ENCODE results near the gene ZKSCAN8. TPM values are rescaled to one million over a fixed set of nuclear protein-coding genes. Genes with fewer than 3 reads are reported as not detected.

Gene ZKSCAN8
- total and polyA plus RNA-seq, 2 donors (not counting 3 experiments of a cell fraction or from before 2014, with no cell fraction given): 9.4 to 19.7 TPM

DNA sequence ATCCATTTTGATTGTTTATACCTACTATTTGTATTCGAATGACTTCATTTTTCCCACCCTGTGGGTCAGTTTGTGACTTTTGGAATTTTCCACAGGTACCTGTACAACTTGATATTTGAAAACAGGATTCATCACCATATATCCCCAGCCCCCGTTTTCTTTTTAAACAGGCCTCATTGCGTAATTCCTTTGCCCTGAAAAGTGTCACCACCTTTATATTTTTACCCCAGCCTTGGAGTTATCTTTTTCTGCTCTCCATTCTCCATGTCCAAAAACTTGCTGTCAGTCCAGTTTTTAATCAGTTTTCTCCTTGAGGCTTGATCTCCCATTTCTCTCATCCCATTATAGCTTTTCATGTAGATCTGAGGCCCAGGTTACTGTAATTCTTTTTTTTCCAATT is 16.6 kb downstream of the ZKSCAN8 start:
- POLR2A ChIA-PET: no interaction called here
- TF ChIP-seq JUN (IDR thresholded peaks at IDR 0.05; ENCODE audit: borderline replicate concordance, insufficient read depth, insufficient read length, low read depth) (no peak), GATA2 (IDR thresholded peaks at IDR 0.05; ENCODE audit: insufficient read depth, insufficient read length, low read depth, low read length) (no peak), FOS (IDR thresholded peaks at IDR 0.05; ENCODE audit: borderline replicate concordance, insufficient read depth, low read length) (no peak), MYC (IDR thresholded peaks at IDR 0.05; ENCODE audit: low read depth, low read length) (no peak), POLR2AphosphoS5 (IDR thresholded peaks at IDR 0.05; ENCODE audit: insufficient read depth, low read depth, low read length) (no peak), EZH2 (IDR thresholded peaks at IDR 0.05; ENCODE audit: borderline replicate concordance, low read depth, low read length, severe bottlenecking) (no peak), POLR2A (IDR thresholded peaks at IDR 0.05; ENCODE audit: low read depth, low read length) (no peak)
- TF ChIP-seq, protein P1, sequence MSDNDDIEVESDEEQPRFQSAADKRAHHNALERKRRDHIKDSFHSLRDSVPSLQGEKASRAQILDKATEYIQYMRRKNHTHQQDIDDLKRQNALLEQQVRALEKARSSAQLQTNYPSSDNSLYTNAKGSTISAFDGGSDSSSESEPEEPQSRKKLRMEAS (IDR thresholded peaks at IDR 0.05; ENCODE audit: insufficient read depth, insufficient read length): no peak
- TF ChIP-seq, protein P2, sequence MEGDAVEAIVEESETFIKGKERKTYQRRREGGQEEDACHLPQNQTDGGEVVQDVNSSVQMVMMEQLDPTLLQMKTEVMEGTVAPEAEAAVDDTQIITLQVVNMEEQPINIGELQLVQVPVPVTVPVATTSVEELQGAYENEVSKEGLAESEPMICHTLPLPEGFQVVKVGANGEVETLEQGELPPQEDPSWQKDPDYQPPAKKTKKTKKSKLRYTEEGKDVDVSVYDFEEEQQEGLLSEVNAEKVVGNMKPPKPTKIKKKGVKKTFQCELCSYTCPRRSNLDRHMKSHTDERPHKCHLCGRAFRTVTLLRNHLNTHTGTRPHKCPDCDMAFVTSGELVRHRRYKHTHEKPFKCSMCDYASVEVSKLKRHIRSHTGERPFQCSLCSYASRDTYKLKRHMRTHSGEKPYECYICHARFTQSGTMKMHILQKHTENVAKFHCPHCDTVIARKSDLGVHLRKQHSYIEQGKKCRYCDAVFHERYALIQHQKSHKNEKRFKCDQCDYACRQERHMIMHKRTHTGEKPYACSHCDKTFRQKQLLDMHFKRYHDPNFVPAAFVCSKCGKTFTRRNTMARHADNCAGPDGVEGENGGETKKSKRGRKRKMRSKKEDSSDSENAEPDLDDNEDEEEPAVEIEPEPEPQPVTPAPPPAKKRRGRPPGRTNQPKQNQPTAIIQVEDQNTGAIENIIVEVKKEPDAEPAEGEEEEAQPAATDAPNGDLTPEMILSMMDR (IDR thresholded peaks at IDR 0.05; ENCODE audit: extremely low read depth in 1 of 2, insufficient read depth in 1 of 2, low read depth in 1 of 2, low read length in 2 of 2): no peak

More for the DNA sequence above, 16.6 kb downstream of the ZKSCAN8 start:
- H3K9ac ChIP-seq (replicated peaks; ENCODE audit: extremely low read depth, insufficient read depth, low read length): no peak overlapping the region
- H3K36me3 ChIP-seq (ENCODE audit: control insufficient read depth in 2 of 2, extremely low read depth in 1 of 2, insufficient read depth in 2 of 2, low read length in 2 of 2): peaks cover 16 to 17% of the 10 kb centered on the region in 2 experiments
- no peak overlapping the region for H2AFZ ChIP-seq (ENCODE audit: low read depth, low read length)
- H3K79me2 ChIP-seq (ENCODE audit: control insufficient read depth, insufficient read depth, low read length): no peaks in the 10 kb centered on the region
- dilution Hi-C loops (cut with MboI; ENCODE audit: extremely low pct_ligation_motif_present, low sequenced_read_pairs): no loop called here
- H3K27me3 ChIP-seq (ENCODE audit: control insufficient read depth in 2 of 2, insufficient read depth in 2 of 2, low read length in 2 of 2): no peaks in the 10 kb centered on the region
- no peak overlapping the region for H3K27ac ChIP-seq (ENCODE audit: insufficient read depth, low read depth, low read length)
- H3K9me1 ChIP-seq (replicated peaks; ENCODE audit: control insufficient read depth, extremely low read depth, insufficient read depth, low read length): no peaks in the 10 kb centered on the region
- H3K4me2 ChIP-seq (ENCODE audit: insufficient read depth, low read length): no peak overlapping the region
- H3K4me3 ChIP-seq (replicated peaks in 1 of 3; ENCODE audit: insufficient read depth in 1 of 3, low read depth in 1 of 3, low read length in 3 of 3): no peak overlapping the region
- H3K4me1 ChIP-seq (ENCODE audit: control insufficient read depth, extremely low read depth, insufficient read depth, low read length): peaks cover 6% of the 10 kb centered on the region
- FAIRE-seq (no peak), DNase-seq (ENCODE audit: low read depth, low spot score) (no peak)
- no TSS peak for BruUV-seq (replicated peaks)
- no peaks in the 10 kb centered on the region for H4K20me1 ChIP-seq (replicated peaks; ENCODE audit: control insufficient read depth, extremely low read depth, insufficient read depth, low read length)
- intact Hi-C loops (cut with micrococcal nuclease): no loop called here
- peaks cover 7% of the 10 kb centered on the region for H3K9me3 ChIP-seq (replicated peaks; ENCODE audit: control insufficient read depth, insufficient read depth, low read length)
- CTCF ChIA-PET: interaction anchor here (1.4 kb wide), 1 partner anchor 225 kb away, joined by 3 read pairs; no protein-coding TSS in a partner anchor

All from endothelial cell of umbilical vein (primary cell).